NCI-H1417 treated with DMSO at 0.1 percent for 48 hours (cell line): ENCODE measurements around the gene DLG5.

Source experiments
- DNase-seq: peaks from one replicate; lab custom pipeline; 2025; lab: John Stamatoyannopoulos, UW

Gene DLG5

GRCh38 chr10:77910524-77911145, 15.9 kb downstream of the DLG5 start:
- DNase-seq: no peak

GRCh38 chr10:77909749-77910375, 16.7 kb downstream of the DLG5 start:
- no peak for DNase-seq

- DNase-seq: no peak
These were observed 17.4 kb downstream of the DLG5 start for GRCh38 chr10:77909021-77909748.

GRCh38 chr10:77907900-77908717, 18.4 kb downstream of the DLG5 start:
- no peak for DNase-seq

DNA sequence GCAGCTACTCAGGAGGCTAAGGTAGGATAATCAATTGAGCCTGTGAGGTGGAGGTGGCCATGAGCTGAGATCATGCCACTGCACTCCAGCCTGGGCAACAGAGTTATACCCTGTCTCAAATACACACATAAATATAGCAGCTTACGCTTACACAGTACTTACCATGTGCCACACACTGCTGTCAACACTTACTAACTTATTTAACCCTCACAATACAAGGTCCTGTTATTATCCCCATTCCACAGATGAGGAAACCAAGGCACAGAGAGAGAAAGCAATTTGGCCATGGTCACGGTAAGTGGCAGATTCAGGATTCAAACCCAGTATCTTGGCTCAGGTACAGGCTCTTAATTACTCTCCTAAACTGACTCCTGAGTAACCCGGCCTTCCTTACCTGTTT, 19.1 kb downstream of the DLG5 start:
- no peak for DNase-seq

GRCh38 chr10:77906951-77907421, 19.6 kb downstream of the DLG5 start:
- no peak for DNase-seq

DNA sequence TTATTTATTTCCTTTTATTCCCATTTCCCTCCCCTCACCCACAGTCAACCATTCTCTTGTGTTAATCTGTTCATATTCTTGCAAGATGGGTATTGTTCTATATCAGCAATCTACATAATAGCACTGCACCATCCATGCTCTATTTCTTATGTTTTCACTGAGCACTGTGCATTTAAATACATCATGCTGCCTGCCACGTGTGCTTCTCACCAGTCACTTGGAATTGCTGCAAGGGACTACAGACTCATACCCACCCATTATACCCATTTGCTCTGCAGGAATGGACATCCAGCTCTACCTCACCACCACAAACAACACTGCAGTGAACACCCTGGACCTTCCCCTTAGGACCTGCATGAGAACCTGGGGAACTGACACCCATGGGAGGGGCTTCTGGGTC, 20.8 kb downstream of the DLG5 start:
- DNase-seq: no peak

DNA sequence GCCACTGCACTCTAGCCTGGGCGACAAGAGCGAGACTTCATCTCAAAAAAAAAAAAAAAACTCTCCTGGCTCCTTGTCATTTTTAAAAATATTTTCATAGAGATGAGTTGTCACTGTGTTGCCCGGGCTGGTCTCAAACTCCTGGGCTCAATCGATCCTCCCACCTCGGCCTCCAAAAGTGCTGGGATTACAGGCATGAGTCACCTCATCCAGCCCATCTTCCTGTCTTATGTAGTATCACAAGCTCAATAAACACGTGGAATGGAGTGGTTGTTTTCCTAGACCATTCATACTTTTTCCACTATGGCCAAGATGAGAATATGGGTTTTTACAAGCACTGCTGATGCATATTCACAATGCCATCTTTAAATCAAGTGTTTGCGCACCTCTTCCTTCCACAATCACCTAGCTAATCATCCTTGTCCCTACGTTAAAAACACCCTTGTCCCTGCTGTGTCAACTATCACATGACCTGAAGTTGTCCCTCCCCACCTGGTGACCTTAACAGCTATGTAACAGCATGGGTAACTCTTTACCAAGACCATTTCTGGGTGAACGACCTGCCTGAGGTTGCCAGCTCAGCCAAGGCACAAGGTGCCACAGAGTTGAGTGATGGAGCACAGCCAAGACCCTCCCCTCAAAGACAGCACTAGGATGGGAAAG, 21.3 kb downstream of the DLG5 start:
- DNase-seq: no peak

DNA sequence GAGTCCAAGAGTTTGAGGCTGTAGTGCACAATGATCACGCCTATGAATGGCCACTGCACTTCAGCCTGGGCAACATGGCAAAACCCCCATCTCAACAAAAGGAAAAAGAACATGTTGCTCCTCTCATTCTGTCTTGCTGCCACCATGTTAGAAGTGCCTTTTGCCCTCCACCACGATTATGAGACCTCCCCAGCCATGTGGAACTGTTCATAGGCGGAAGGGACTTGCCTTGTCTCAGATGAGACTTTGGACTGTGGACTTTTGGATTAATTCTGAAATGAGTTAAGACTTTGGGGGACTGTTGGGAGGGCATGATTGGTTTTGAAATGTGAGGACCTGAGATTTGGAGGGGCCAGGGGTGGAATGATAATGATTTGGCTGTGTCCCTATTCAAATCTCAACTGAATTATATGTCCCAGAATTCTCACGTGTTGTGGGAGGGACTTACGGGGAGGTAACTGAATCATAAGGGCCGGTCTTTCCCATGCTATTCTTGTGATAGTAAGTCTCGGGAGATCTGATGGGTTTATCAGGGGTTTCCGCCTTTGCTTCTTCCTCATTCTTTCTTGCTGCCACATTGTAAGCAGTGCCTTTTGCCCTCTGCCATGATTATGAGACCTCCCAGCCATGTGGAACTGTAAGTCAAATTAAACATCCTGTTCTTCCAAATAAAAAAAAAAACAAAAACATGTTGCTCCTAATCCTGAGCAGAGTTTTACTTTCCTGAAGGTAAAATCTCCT, 22.3 kb downstream of the DLG5 start:
- no peak for DNase-seq

DNA sequence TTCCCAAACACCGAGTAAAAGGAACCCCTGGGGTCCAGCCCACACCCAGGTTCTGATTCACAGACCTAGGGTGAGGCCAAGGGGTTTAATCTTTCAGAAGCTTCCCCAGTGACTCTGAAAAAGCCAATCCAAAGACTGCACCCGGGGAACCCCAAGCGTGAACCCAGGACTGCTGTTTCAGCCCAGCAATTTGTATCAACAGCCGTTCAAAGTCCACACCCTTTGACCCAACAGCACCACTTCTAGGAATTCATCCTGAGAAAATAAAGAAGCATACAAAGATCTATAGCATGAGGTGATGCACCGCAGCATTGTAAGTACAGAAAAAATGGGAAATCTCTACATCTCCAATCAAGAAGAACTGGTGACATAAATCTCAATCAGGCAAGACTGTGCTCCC, 24.4 kb downstream of the DLG5 start:
- no peak for DNase-seq

GRCh38 chr10:77901743-77902142, 24.8 kb downstream of the DLG5 start:
- DNase-seq: no peak

DNA sequence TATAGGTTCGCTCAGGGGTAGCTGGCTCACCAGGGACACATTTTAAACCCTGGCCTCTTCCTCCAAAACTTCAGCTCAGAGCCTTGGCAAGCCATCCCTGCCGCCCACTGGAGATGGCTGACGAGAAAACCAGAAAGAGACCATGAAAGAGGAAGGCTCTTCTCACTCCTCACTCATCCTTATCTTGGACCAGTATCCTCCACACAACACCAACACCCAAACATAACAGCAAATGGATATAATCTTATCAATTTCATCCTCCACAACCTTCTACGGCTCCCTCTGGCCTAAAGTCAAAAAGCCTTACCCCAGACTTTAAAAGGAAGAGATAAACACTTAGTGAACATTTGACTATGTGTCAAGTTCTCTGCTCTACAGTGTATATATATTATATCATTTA, 26.9 kb downstream of the DLG5 start:
- DNase-seq: no peak

GRCh38 chr10:77899080-77899477, 27.5 kb downstream of the DLG5 start:
- DNase-seq: no peak

DNA sequence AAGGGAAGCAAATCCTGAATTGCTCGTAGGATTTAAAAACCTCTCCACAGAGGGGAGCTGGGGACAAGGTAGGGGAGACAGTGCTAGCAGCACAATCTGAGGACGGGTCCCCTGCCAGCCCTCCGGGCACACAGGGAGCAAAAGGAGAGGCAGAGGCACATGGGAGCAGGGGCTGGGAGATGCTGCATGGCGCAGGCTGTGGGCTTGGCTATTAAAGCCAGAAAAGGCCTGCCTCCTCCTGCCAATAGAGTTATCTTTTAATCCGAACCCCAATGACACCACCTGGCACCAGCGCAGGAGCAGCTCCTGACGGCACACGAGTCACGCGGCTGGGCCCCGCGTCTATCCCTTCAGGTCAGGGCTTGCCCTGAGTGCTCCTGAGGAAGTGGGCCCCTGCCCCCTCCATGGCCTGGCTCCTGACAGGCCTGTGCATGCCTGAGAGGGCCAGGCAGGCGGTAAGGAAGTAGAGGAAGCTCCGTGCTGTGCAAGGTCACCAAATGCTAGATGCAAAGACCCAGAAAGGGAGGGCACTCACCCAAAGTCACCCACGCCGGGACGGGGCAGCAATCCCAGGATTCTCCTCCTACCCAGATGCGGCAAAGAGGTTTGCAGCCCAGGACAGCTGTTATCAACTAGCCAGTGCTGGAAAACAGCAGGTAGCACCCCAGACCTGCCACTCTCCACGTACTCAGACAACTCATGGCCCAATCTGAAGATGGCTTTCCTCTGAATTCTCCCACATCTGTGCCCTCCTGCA, 28.1 kb downstream of the DLG5 start:
- DNase-seq: no peak

DNA sequence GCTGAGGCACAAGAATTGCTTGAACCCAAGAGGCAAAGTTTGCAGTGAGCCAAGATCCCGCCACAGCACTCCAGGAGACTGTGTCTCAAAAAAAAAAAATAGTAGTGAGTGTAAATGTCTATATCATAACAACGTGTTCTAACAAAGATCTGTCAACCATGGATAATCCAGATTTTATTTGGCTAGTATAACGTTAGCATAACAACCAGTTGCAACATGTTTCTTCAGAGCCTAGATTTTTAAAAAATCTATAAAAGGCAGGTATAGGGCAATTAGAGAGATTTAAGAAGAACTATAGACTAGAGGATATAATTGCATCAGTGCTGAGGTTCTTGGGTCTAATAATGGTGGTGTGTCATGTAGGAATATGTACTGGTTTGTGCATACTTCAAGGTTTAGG, 30.5 kb downstream of the DLG5 start:
- no peak for DNase-seq

GRCh38 chr10:77894058-77894457, 32.5 kb downstream of the DLG5 start:
- no peak for DNase-seq

GRCh38 chr10:77893386-77893785, 33.2 kb downstream of the DLG5 start:
- no peak for DNase-seq

- DNase-seq: no peak
These were observed 33.8 kb downstream of the DLG5 start for GRCh38 chr10:77892761-77893160.

DNA sequence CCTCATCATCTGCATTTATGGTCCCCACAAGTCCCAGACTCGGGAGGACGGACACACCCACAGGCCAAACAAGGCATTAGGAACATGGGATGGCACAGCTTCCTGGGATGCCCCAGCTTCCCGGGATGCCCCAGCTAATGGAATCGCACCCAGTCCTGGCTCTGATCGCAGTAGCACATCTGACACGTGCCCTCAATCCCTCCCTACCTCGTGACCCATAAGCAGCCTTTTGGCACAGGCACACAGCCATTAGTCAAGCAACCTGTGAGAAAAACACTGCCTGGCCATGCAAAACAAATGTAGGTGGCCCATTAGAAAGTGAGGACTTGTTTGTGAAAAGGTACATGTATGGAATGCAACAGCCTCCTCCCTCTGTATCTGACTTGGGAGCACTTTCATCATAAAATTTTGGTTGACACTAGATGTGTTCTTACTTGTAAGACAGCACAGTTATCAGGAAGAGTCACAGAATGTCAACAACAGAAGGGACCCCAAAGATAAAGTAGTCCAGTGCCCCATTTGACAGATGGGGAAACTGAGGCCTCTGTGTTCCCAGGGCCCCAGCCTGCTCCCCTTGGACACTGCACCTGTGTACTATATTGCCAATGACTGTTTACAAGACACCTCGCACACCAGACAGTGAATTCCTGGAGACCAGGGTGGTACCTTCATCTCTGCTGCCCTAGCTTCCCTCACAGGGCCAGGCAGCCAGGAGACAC, 34.4 kb downstream of the DLG5 start:
- DNase-seq: no peak

DNA sequence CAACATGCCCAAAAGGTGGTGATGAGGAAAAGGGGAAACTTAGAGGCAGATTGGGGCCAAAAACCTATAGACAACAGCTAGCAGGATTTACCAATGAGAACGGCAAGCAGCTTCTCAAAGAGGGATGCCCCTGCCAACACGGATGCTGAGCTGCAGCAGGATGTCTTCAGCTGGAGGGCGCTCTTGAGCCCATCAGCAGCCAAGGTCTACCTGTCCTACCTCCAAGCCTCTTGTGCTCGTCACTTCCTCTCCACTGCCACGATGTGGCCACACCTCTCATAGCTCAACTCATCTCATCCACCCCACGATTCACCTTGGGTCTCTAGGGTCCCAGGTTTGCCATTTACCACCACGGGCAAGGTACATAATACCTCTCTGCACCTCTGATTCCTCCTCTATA, 36.5 kb downstream of the DLG5 start:
- no peak for DNase-seq
